Measurements from ENCODE around the gene E2F2.

DNA sequence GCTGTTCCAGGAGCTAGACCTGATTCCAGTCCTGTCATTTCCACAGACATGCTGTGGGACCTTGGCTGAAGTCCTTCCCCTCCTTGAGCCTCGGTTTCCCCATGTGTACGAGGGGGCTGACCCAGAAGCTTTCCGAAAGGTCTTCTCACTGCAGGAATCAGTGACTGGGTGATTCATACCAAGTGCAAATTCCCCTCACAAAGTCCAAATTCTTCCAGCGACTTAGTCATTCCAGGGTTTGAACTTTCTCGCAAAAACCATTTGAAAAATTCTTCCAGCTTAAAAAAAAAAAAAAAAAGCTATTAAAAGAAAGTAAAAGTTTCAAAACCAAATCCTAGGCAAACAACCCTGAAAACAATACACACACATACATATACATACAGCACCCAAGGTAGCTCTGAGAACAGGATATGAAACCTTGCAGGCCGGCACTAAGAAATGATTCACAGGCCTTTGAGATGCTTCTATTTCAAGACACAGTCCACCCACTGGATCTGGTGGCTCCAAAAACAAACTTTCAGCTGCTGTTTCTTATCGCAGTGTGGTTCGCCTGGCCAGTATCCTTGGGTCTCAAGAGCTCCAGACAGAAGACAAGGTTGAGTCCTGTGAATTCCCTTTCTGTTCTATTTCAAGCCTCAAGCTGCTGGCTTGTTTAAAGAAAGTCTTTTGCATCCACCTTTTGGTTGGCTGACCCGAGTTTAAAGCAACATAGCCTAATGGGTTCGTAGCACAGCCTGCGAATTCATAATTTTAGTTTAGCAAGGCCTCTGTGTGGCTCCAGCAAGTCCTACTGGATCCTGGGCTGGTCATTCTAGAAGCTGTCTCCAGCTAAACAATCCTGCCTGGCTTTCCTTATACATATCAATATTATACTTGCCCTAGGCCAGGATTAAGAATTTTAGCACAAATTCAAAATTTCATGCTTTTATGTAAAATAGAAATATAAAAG, 46.3 kb upstream of the E2F2 start:
- no peak for TF ChIP-seq POLR2A (IDR thresholded peaks at IDR 0.05; ENCODE audit: extremely low read depth, insufficient read length)
- TF ChIP-seq, protein P1, sequence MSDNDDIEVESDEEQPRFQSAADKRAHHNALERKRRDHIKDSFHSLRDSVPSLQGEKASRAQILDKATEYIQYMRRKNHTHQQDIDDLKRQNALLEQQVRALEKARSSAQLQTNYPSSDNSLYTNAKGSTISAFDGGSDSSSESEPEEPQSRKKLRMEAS (IDR thresholded peaks at IDR 0.05; ENCODE audit: low read depth, low read length), result no peak
- TF ChIP-seq, protein P2, sequence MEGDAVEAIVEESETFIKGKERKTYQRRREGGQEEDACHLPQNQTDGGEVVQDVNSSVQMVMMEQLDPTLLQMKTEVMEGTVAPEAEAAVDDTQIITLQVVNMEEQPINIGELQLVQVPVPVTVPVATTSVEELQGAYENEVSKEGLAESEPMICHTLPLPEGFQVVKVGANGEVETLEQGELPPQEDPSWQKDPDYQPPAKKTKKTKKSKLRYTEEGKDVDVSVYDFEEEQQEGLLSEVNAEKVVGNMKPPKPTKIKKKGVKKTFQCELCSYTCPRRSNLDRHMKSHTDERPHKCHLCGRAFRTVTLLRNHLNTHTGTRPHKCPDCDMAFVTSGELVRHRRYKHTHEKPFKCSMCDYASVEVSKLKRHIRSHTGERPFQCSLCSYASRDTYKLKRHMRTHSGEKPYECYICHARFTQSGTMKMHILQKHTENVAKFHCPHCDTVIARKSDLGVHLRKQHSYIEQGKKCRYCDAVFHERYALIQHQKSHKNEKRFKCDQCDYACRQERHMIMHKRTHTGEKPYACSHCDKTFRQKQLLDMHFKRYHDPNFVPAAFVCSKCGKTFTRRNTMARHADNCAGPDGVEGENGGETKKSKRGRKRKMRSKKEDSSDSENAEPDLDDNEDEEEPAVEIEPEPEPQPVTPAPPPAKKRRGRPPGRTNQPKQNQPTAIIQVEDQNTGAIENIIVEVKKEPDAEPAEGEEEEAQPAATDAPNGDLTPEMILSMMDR (IDR thresholded peaks at IDR 0.05; ENCODE audit: low read depth, low read length), result no peak
